ENCODE measurements around the gene SCN10A. TPM values are rescaled to one million over a fixed set of nuclear protein-coding genes. Genes with fewer than 3 reads are reported as not detected.

Gene SCN10A
- polyA plus RNA-seq, 2 of the 4 experiments (the other 2 are of a cell fraction): not detected

- H3K27ac ChIP-seq: no peak overlapping the region
- CTCF ChIA-PET: interaction anchor here (1.2 to 2.3 kb wide), 2 partner anchors 85 to 107 kb away, joined by 3 to 6 read pairs; no protein-coding TSS in a partner anchor
- ATAC-seq (no peak), FAIRE-seq (no peak), DNase-seq (ENCODE audit: low read depth in 1 of 2, low spot score in 1 of 2) (no peak)
- no peak overlapping the region for H3K4me2 ChIP-seq
- POLR2A ChIA-PET: no interaction called here
- 69% methylated on average over 3 of the region's 3 CpGs for WGBS (ENCODE audit: missing lambda C conversion rate)
- no peaks in the 10 kb centered on the region for H3K9me3 ChIP-seq
- H3K4me1 ChIP-seq: no peaks in the 10 kb centered on the region
- no peak overlapping the region for H3K4me3 ChIP-seq
- no peak for TF ChIP-seq MAFK (IDR thresholded peaks at IDR 0.05; ENCODE audit: partially characterized antibody)
- TF ChIP-seq, protein P1, sequence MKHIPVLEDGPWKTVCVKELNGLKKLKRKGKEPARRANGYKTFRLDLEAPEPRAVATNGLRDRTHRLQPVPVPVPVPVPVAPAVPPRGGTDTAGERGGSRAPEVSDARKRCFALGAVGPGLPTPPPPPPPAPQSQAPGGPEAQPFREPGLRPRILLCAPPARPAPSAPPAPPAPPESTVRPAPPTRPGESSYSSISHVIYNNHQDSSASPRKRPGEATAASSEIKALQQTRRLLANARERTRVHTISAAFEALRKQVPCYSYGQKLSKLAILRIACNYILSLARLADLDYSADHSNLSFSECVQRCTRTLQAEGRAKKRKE (CRISPR knock-in tag; IDR thresholded peaks at IDR 0.05; ENCODE audit: low read depth): no peak
- TF ChIP-seq MAX (IDR thresholded peaks at IDR 0.05): no peak
- no peak for TF ChIP-seq EHMT2 (IDR thresholded peaks at IDR 0.05; ENCODE audit: low read depth)
- TF ChIP-seq GATA3 (IDR thresholded peaks at IDR 0.05; ENCODE audit: borderline replicate concordance): no peak
- TF ChIP-seq POLR2AphosphoS2 (conservative IDR thresholded peaks at IDR 0.05; ENCODE audit: low read length): no peak
- TF ChIP-seq HOXA7 (CRISPR knock-in tag; IDR thresholded peaks at IDR 0.05): no peak
- TF ChIP-seq TP53 (CRISPR knock-in tag; IDR thresholded peaks at IDR 0.05): no peak
- no peak for TF ChIP-seq E2F6 (IDR thresholded peaks at IDR 0.05; ENCODE audit: borderline replicate concordance, low read depth)
- TF ChIP-seq, protein P2, sequence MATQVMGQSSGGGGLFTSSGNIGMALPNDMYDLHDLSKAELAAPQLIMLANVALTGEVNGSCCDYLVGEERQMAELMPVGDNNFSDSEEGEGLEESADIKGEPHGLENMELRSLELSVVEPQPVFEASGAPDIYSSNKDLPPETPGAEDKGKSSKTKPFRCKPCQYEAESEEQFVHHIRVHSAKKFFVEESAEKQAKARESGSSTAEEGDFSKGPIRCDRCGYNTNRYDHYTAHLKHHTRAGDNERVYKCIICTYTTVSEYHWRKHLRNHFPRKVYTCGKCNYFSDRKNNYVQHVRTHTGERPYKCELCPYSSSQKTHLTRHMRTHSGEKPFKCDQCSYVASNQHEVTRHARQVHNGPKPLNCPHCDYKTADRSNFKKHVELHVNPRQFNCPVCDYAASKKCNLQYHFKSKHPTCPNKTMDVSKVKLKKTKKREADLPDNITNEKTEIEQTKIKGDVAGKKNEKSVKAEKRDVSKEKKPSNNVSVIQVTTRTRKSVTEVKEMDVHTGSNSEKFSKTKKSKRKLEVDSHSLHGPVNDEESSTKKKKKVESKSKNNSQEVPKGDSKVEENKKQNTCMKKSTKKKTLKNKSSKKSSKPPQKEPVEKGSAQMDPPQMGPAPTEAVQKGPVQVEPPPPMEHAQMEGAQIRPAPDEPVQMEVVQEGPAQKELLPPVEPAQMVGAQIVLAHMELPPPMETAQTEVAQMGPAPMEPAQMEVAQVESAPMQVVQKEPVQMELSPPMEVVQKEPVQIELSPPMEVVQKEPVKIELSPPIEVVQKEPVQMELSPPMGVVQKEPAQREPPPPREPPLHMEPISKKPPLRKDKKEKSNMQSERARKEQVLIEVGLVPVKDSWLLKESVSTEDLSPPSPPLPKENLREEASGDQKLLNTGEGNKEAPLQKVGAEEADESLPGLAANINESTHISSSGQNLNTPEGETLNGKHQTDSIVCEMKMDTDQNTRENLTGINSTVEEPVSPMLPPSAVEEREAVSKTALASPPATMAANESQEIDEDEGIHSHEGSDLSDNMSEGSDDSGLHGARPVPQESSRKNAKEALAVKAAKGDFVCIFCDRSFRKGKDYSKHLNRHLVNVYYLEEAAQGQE (IDR thresholded peaks at IDR 0.05): no peak
- no peak for TF ChIP-seq ZFP36 (IDR thresholded peaks at IDR 0.05; ENCODE audit: borderline replicate concordance, partially characterized antibody)
- no peak for TF ChIP-seq RCOR1 (IDR thresholded peaks at IDR 0.05; ENCODE audit: low read depth, low read length)
- TF ChIP-seq, protein P3, sequence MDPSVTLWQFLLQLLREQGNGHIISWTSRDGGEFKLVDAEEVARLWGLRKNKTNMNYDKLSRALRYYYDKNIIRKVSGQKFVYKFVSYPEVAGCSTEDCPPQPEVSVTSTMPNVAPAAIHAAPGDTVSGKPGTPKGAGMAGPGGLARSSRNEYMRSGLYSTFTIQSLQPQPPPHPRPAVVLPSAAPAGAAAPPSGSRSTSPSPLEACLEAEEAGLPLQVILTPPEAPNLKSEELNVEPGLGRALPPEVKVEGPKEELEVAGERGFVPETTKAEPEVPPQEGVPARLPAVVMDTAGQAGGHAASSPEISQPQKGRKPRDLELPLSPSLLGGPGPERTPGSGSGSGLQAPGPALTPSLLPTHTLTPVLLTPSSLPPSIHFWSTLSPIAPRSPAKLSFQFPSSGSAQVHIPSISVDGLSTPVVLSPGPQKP (IDR thresholded peaks at IDR 0.05; ENCODE audit: low read depth, low read length): no peak
- TF ChIP-seq RARB (CRISPR knock-in tag; IDR thresholded peaks at IDR 0.05): no peak
- no peak for TF ChIP-seq HOXB5 (CRISPR knock-in tag; IDR thresholded peaks at IDR 0.05)
- TF ChIP-seq ESRRA (IDR thresholded peaks at IDR 0.05; ENCODE audit: borderline replicate concordance, low read length): no peak
- TF ChIP-seq, protein P4, sequence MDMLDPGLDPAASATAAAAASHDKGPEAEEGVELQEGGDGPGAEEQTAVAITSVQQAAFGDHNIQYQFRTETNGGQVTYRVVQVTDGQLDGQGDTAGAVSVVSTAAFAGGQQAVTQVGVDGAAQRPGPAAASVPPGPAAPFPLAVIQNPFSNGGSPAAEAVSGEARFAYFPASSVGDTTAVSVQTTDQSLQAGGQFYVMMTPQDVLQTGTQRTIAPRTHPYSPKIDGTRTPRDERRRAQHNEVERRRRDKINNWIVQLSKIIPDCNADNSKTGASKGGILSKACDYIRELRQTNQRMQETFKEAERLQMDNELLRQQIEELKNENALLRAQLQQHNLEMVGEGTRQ (IDR thresholded peaks at IDR 0.05): no peak
- TF ChIP-seq PHF8 (IDR thresholded peaks at IDR 0.05; ENCODE audit: borderline replicate concordance, low read depth): no peak
Observed at GRCh38 chr3:38758557-38758956, 57.5 kb downstream of the SCN10A start.

- ChIA-PET POLR2A (no interaction called here), CTCF (interaction anchor here (1.2 kb wide), 1 partner anchor 86 kb away, joined by 3 read pairs; no protein-coding TSS in a partner anchor)
- H3K4me3 ChIP-seq: no peak overlapping the region
- no peak overlapping the region for H3K4me2 ChIP-seq
- no peak for TF ChIP-seq FOSB (CRISPR knock-in tag; IDR thresholded peaks at IDR 0.05)
- TF ChIP-seq FOXS1 (CRISPR knock-in tag; IDR thresholded peaks at IDR 0.05): no peak
- no peak for TF ChIP-seq HOXB13 (CRISPR knock-in tag; IDR thresholded peaks at IDR 0.05; ENCODE audit: low read depth)
- no peak for TF ChIP-seq SREBF2 (IDR thresholded peaks at IDR 0.05)
- no peak for TF ChIP-seq HMGXB4 (CRISPR knock-in tag; IDR thresholded peaks at IDR 0.05; ENCODE audit: borderline replicate concordance)
- DNase-seq (ENCODE audit: low read depth in 1 of 2, low spot score in 1 of 2) (no peak), FAIRE-seq (no peak), ATAC-seq (no peak)
- WGBS (ENCODE audit: missing lambda C conversion rate): 4% methylated on average over 4 of the region's 4 CpGs
- no peaks in the 10 kb centered on the region for H3K9me3 ChIP-seq
- no peak overlapping the region for H3K27ac ChIP-seq
- no peaks in the 10 kb centered on the region for H3K4me1 ChIP-seq
Observed at GRCh38 chr3:38757721-38758120, 58.3 kb downstream of the SCN10A start.

All from A549 (cell line).